Type B pancreatic cell (in vitro differentiated cells): ENCODE data around the gene SERGEF. TPM values are rescaled to one million over a fixed set of nuclear protein-coding genes. Genes with fewer than 3 reads are reported as not detected.

Experiments used
- DNase-seq: peaks from one replicate; pipeline ENCODE4 v3.0.0; 2021; ENCODE audit warnings: mixed read lengths; ENCODE audit not compliant: unreplicated experiment; ENCODE audit errors: extremely low spot score
- H3K27ac Mint-ChIP-seq: 2 replicates; pipeline ENCODE4 v1.8.0; 2021; ENCODE audit warnings: mild to moderate bottlenecking, mixed read lengths
- H3K27me3 Mint-ChIP-seq: 2 replicates; pipeline ENCODE4 v1.8.0; 2021; ENCODE audit warnings: mixed read lengths
- H3K36me3 Mint-ChIP-seq: 2 replicates; pipeline ENCODE4 v1.8.0; 2021; ENCODE audit warnings: mixed read lengths
- H3K4me1 Mint-ChIP-seq: one replicate; pipeline ENCODE4 v1.8.0; 2021; ENCODE audit warnings: mixed read lengths; ENCODE audit not compliant: unreplicated experiment
- H3K4me3 Mint-ChIP-seq: 2 replicates; pipeline ENCODE4 v1.8.0; 2021; ENCODE audit warnings: mild to moderate bottlenecking, mixed read lengths
- H3K9me3 Mint-ChIP-seq: 2 replicates; pipeline ENCODE4 v1.8.0; 2021; ENCODE audit warnings: mixed read lengths
- total RNA-seq: library from RNA; stranded (reverse); gene quantifications from 2 replicates; pipeline ENCODE4 v1.2.1, GENCODE V29; 2021; ENCODE audit warnings: low replicate concordance
- TF ChIP-seq, protein P1 (sequence below): fragments of 200-600 bp; sonication (generic); conservative IDR thresholded peaks from 2 replicates; pipeline ENCODE4 v1.5.0; 2021; ENCODE audit warnings: antibody characterized with exemption, mild to moderate bottlenecking

SERGEF gene
- total RNA-seq, 1 donor from 2014 or later = 26.4 TPM

DNA sequence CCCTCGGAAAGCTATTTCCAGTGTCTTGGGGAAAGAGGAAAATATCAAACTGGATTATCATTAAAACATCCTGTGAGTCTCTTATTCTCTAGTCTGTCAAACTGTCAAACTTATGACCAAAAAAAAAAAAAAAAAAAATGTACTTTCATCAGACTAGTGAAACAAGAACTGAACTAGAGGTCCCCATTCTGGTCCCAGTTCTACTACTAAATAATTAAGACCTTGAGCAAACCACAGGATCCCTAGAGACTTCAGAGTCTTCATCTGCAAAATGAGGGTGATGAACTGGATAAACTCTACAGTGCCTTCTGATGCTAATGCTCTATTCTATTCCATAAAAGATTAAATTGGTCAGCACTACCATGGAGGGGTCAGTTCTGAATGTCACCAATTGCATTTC is 105.8 kb downstream of the SERGEF start:
- Mint-ChIP-seq H3K9me3 (no peaks in the 10 kb centered on the region), H3K36me3 (no peaks in the 10 kb centered on the region), H3K27me3 (no peaks in the 10 kb centered on the region), H3K4me3 (no peak overlapping the region), H3K4me1 (no peaks in the 10 kb centered on the region), H3K27ac (no peak overlapping the region)
- TF ChIP-seq, protein P1, sequence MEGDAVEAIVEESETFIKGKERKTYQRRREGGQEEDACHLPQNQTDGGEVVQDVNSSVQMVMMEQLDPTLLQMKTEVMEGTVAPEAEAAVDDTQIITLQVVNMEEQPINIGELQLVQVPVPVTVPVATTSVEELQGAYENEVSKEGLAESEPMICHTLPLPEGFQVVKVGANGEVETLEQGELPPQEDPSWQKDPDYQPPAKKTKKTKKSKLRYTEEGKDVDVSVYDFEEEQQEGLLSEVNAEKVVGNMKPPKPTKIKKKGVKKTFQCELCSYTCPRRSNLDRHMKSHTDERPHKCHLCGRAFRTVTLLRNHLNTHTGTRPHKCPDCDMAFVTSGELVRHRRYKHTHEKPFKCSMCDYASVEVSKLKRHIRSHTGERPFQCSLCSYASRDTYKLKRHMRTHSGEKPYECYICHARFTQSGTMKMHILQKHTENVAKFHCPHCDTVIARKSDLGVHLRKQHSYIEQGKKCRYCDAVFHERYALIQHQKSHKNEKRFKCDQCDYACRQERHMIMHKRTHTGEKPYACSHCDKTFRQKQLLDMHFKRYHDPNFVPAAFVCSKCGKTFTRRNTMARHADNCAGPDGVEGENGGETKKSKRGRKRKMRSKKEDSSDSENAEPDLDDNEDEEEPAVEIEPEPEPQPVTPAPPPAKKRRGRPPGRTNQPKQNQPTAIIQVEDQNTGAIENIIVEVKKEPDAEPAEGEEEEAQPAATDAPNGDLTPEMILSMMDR = no peak
- no peak for DNase-seq

DNA sequence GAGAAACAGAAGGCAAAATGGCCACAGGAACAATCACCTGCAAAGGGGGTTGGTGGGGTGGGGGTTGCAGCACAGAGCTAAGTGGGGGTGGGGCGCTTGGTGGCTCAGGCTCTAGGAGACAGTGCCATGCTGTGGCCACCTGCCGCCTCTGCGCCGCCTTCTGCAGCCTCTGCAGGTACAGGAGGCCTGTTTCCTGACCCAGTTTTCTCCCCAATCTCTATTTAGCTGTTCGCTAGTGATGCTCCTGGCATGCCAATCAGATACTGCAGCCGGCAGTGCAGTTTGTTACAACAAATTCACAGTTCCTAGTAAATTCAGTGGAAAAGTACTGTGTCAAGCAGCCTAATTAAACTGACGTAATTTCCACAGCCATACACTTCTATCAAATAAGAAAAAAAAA is 106.4 kb downstream of the SERGEF start:
- Mint-ChIP-seq H3K4me3 (no peak overlapping the region), H3K4me1 (no peaks in the 10 kb centered on the region), H3K9me3 (no peaks in the 10 kb centered on the region), H3K36me3 (peaks cover 2% of the 10 kb centered on the region), H3K27me3 (no peaks in the 10 kb centered on the region), H3K27ac (no peak overlapping the region)
- TF ChIP-seq, protein P1 = peak; percentile 55
- no peak for DNase-seq

DNA sequence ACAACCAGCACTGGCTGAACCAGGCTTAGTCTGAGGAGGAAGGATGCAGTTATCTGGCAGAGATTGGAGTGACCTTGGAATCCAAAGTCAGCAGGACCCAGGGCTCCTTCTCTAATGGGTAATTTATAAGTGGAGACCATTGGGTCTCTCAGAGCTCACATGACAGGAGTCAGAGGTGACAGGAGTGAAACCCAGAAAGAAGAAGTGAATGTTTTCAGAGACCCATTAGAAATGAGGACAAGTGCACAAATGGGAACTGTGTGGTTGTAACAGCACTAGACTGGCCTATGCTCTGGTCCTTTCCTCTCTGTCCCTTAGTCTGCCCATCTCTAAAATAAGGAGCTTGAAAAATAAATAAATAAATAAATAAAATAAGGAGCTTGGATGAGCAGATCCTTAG is 107.4 kb downstream of the SERGEF start:
- no peak overlapping the region for H3K4me3 Mint-ChIP-seq
- H3K27me3 Mint-ChIP-seq = no peaks in the 10 kb centered on the region
- no peaks in the 10 kb centered on the region for H3K9me3 Mint-ChIP-seq
- H3K36me3 Mint-ChIP-seq = peaks cover 4% of the 10 kb centered on the region
- no peak for DNase-seq
- TF ChIP-seq, protein P1 = no peak
- H3K4me1 Mint-ChIP-seq = no peaks in the 10 kb centered on the region
- H3K27ac Mint-ChIP-seq = no peak overlapping the region

DNA sequence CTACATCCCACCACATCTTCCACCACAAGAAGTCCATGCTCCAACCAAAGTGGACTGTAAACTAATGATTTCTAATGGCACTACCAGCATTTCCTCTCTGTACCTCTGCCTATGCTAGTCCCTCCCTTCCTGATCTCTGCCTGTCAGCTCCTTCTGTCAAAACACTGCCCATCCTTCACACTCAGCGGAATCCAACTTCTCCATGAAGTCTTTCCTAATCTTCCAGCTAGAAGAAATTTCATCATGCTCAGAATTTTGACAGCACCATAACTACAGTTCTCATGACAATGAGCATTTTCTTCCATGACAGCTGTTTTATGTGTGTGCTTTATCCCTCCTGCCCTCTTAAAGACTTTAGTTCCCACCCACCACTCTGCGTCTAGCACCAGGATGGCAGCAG is 111.4 kb downstream of the SERGEF start:
- no peak for DNase-seq
- TF ChIP-seq, protein P1 = no peak
- H3K36me3 Mint-ChIP-seq = peaks cover 4% of the 10 kb centered on the region
- no peaks in the 10 kb centered on the region for H3K9me3 Mint-ChIP-seq
- H3K27me3 Mint-ChIP-seq = no peaks in the 10 kb centered on the region
- H3K27ac Mint-ChIP-seq = no peak overlapping the region
- H3K4me1 Mint-ChIP-seq = no peaks in the 10 kb centered on the region
- no peak overlapping the region for H3K4me3 Mint-ChIP-seq

DNA sequence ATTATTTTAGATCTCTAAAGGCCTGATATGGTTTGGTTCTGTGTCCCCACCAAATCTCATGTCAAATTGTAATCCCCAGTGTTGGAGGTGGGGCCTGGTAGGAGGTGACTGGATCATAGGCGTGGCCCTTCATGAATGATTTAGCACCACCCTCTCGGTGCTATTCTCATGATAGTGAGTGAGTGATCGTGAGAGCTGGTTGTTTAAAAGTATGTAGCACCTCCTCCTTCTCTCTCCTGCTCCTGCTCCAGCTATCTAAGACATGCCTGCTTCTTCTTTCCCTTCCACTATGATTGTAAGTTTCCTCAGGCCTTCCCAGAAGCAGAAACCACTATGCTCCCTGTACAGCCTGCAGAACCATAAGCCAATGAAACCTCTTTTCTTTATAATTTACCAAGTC is 114.1 kb downstream of the SERGEF start:
- H3K27ac Mint-ChIP-seq = no peak overlapping the region
- DNase-seq = no peak
- peaks cover 3% of the 10 kb centered on the region for H3K27me3 Mint-ChIP-seq
- no peaks in the 10 kb centered on the region for H3K9me3 Mint-ChIP-seq
- peaks cover 4% of the 10 kb centered on the region for H3K36me3 Mint-ChIP-seq
- TF ChIP-seq, protein P1 = no peak
- peaks cover 5% of the 10 kb centered on the region for H3K4me1 Mint-ChIP-seq
- H3K4me3 Mint-ChIP-seq = no peak overlapping the region

DNA sequence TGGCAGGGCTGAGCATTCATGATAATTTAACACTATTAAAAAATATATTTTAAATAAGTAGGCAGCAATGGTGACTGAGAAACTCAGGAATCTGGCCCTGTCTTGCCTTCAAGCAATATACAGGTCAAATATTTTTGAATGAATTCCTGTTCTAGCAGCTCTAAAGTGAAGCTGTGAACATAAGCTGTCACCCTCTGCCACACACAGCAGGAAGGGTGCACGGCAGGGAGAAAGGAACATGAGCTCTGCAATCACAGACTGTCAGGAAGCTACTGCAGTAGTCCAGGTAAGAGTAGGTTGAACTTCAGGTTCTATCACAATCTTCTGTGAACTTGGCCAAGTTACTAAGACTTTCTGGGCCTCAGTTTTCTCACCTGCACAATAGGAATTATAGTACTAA is 114.8 kb downstream of the SERGEF start:
- Mint-ChIP-seq H3K27ac (no peak overlapping the region), H3K27me3 (peaks cover 3% of the 10 kb centered on the region), H3K4me1 (peaks cover 5% of the 10 kb centered on the region), H3K36me3 (peaks cover 4% of the 10 kb centered on the region), H3K4me3 (no peak overlapping the region), H3K9me3 (no peaks in the 10 kb centered on the region)
- TF ChIP-seq, protein P1 = no peak
- DNase-seq = no peak
